Heart left ventricle (tissue), 16 donors: Measurements from ENCODE around the gene ZNF479. TPM values are rescaled to one million over a fixed set of nuclear protein-coding genes. Genes with fewer than 3 reads are reported as not detected.
"Not testable (repeated sequence)": the region's sequence is repeated elsewhere in the genome, so short reads cannot be mapped to it uniquely, and the experiment has no call there.

Experiments used
- ATAC-seq, 4 donors: fragments of 200-7000 bp; cut with Tn5 transposase; one replicate each; pipeline ENCODE4 v1.9.1; 2020 to 2022; ENCODE audit warnings: moderate library complexity in 4 of 4, mild to moderate bottlenecking in 3 of 4, moderate number of reproducible peaks in 1 of 4
- DNase-seq, 5 donors: peaks; one replicate each; pipeline ENCODE4 v3.0.0-alpha.2; 2020
- H3K27ac ChIP-seq, 12 donors: fragments of 200-600 bp; sonication (generic) in 4 of 12; one replicate each; pipeline versions ENCODE4 v1.5.0 to v1.8.0; 2016 to 2022; ENCODE audit warnings: mild to moderate bottlenecking in 2 of 12
- H3K27me3 ChIP-seq, 9 donors: fragments of 200-600 bp; sonication (generic) in 2 of 9; one replicate each; pipeline versions ENCODE4 v1.5.1 to v1.8.0; 2016 to 2022; ENCODE audit warnings: mild to moderate bottlenecking in 3 of 9
- H3K36me3 ChIP-seq, 9 donors: fragments of 200-600 bp; sonication (generic) in 2 of 9; one replicate each; pipeline versions ENCODE4 v1.5.0 to v1.8.0; 2018 to 2022; ENCODE audit warnings: mild to moderate bottlenecking in 2 of 9
- H3K4me1 ChIP-seq, 12 donors: fragments of 200-600 bp; sonication (generic) in 4 of 12; one replicate each; pipeline versions ENCODE4 v1.5.0 to v1.8.0; 2016 to 2022; ENCODE audit warnings: mild to moderate bottlenecking in 3 of 12
- H3K4me3 ChIP-seq, 12 donors: fragments of 200-600 bp; sonication (generic) in 4 of 12; one replicate each; pipeline versions ENCODE4 v1.5.0 to v1.8.0; 2017 to 2022; ENCODE audit warnings: mild to moderate bottlenecking in 9 of 12, moderate library complexity in 4 of 12
- H3K9me3 ChIP-seq, 12 donors: fragments of 200-600 bp; sonication (generic) in 4 of 12; one replicate each; pipeline versions ENCODE4 v1.5.0 to v1.8.0; 2016 to 2022; ENCODE audit warnings: mild to moderate bottlenecking in 1 of 12
- CTCF ChIP-seq, 12 donors: fragments of 200-600 bp; sonication (generic) in 4 of 12; IDR thresholded peaks; one replicate each; pipeline versions ENCODE4 v1.5.0 to v1.8.0; 2018 to 2022; ENCODE audit warnings: antibody characterized with exemption in 12 of 12, mild to moderate bottlenecking in 5 of 12
- POLR2A ChIP-seq, 2 donors: fragments of 450-650 bp; IDR thresholded peaks; one replicate each; pipeline ENCODE4 v1.6.1; 2017; ENCODE audit warnings: antibody characterized with exemption in 2 of 2, mild to moderate bottlenecking in 2 of 2, moderate library complexity in 2 of 2
- whole genome bisulfite sequencing, 4 donors: extraction: QIAGEN DNeasy Blood & Tissue Kit in 2 of 4; methylation state at CpG; one replicate each; pipeline versions ENCODE4 v1.1.5 to v1.1.7; 2013 to 2018; 5-methylcytosine and 5-hydroxymethylcytosine counted together
- intact Hi-C, 10 donors: fragments of 100-400 bp; cut with DNase I; formaldehyde crosslinking; loops; one replicate each; pipeline versions ENCODE4 v1.11.1 to v1.14.2; 2022
- polyA plus RNA-seq, 2 donors: library from polyadenylated mRNA; stranded (reverse); fragments of 200-250 nt; gene quantifications; one replicate each; pipeline ENCODE4 v1.2.3, GENCODE V29; 2013
- total RNA-seq, 9 donors: library from RNA; depleted of rRNA in 2 of 9; stranded (reverse); fragments of >200 nt in 2 of 9; fragmentation: NEBNext Ultra II Directional in 3 of 9; extraction: Animal tissue kit (Norgen Biotek cat#: 25700) in 3 of 9; gene quantifications; one replicate each; pipeline versions ENCODE4 v1.1.0 to v1.2.4, GENCODE V29; 2016 to 2023
- donor health status: ischemic (EF 13 %, LVEDD 7.1; RV severe dilation, severe dysfunction).
- donor health status: healthy with polysubstance abuse.
- donor health status: DM: no; HTN: yes; CAD: no.
- donor health status: DM: no; HTN: no; CAD: no.
- donor health status: ischemic (EF 25% LVEDD 6.9; RV normal size, moderate dysfunction).
- donor health status: ischemic (EF 25% LVEDD 5.7; RV mildly dilated, moderate dysfunction).
- donor health status: healthy.
- donor health status: DM: yes; HTN: yes; CAD: no.
- donor health status: ischemic (EF 35%, LVEDD 5.7; RV mildly dilated, moderate dysfunction).
- donor health status: nonischemic (EF 11% LVEDD 7.7; RV severe dilation, severe dysfunction).
- donor health status: DM: yes; HTN: yes; CAD: no.
- donor health status: PGD.
- donor health status: ischemic (EF 29% LVEDD 5.4; RV normal size, mild dysfunction).
- donor health status: nonischemic (EF 23%, LVEDD 6.1; RV moderate dilation, normal function).

Gene ZNF479
- total and polyA plus RNA-seq, 11 donors: not detected

- H3K4me3 ChIP-seq: no peak overlapping the region
- no peak overlapping the region for H3K27ac ChIP-seq
- no peak for ATAC-seq
- TF ChIP-seq POLR2A (IDR thresholded peaks at IDR 0.05) (no peak), CTCF (IDR thresholded peaks at IDR 0.05) (no peak)
- no peaks in the 10 kb centered on the region for H3K27me3 ChIP-seq
- no peaks in the 10 kb centered on the region for H3K36me3 ChIP-seq
- H3K9me3 ChIP-seq: peaks cover 0 to 60% (median 30%) of the 10 kb centered on the region in 12 donors
- DNase-seq: no peak
- no peaks in the 10 kb centered on the region for H3K4me1 ChIP-seq
- intact Hi-C loops: no loop called here
- WGBS, 4 donors: 69 to 82% (median 80%) methylated on average over 16 to 21 of the region's 21 CpGs
Measured at GRCh38 chr7:57177856-57178767, 45.9 kb upstream of the ZNF479 start.

- intact Hi-C loops: no loop called here
Measured at GRCh38 chr7:57176928-57177635, 44.8 kb upstream of the ZNF479 start.

GRCh38 chr7:57165285-57165899, 33.2 kb upstream of the ZNF479 start:
- H3K4me3 ChIP-seq: no peak overlapping the region
- no peaks in the 10 kb centered on the region for H3K27me3 ChIP-seq
- ATAC-seq (no peak), DNase-seq (no peak)
- H3K4me1 ChIP-seq: no peaks in the 10 kb centered on the region
- WGBS, 4 donors: 70 to 77% (median 74%) methylated on average over 7 of the region's 7 CpGs
- peaks cover 0 to 64% (median 0%) of the 10 kb centered on the region in 12 donors for H3K9me3 ChIP-seq
- no peaks in the 10 kb centered on the region for H3K36me3 ChIP-seq
- intact Hi-C loops: no loop called here
- H3K27ac ChIP-seq: no peak overlapping the region
- no peak for TF ChIP-seq POLR2A (IDR thresholded peaks at IDR 0.05)
- TF ChIP-seq CTCF (IDR thresholded peaks at IDR 0.05): no peak

More at GRCh38 chr7:57176928-57177635, 44.8 kb upstream of the ZNF479 start:
- no peaks in the 10 kb centered on the region for H3K27me3 ChIP-seq
- peaks cover 0 to 58% (median 30%) of the 10 kb centered on the region in 12 donors for H3K9me3 ChIP-seq
- no peaks in the 10 kb centered on the region for H3K4me1 ChIP-seq
- ATAC-seq: no peak
- no peak overlapping the region for H3K4me3 ChIP-seq
- H3K36me3 ChIP-seq: no peaks in the 10 kb centered on the region
- 79 to 85% (median 82%) methylated on average over 11 to 14 of the region's 14 CpGs for WGBS, 4 donors
- DNase-seq: peak in 1 of 5 donors; percentile 28
- TF ChIP-seq CTCF (IDR thresholded peaks at IDR 0.05) (no peak), POLR2A (IDR thresholded peaks at IDR 0.05) (no peak)
- no peak overlapping the region for H3K27ac ChIP-seq

GRCh38 chr7:57120123-57120784, 12.0 kb downstream of the ZNF479 start:
- DNase-seq, H3K27ac ChIP-seq, ATAC-seq, H3K27me3 ChIP-seq, H3K36me3 ChIP-seq, H3K4me3 ChIP-seq, H3K4me1 ChIP-seq, intact Hi-C loops: not testable (repeated sequence)
- 62 to 79% (median 73%) methylated on average over 4 to 5 of the region's 5 CpGs for WGBS, 4 donors
- H3K9me3 ChIP-seq: peaks cover 0 to 90% (median 52%) of the 10 kb centered on the region in 12 donors
